Type B pancreatic cell (in vitro differentiated cells): ENCODE measurements around the gene SLC9B2. TPM values are rescaled to one million over a fixed set of nuclear protein-coding genes. Genes with fewer than 3 reads are reported as not detected.

Source experiments
- DNase-seq: peaks from one replicate; pipeline ENCODE4 v3.0.0; 2021; ENCODE audit warnings: mixed read lengths; ENCODE audit not compliant: unreplicated experiment; ENCODE audit errors: extremely low spot score
- H3K27ac Mint-ChIP-seq: 2 replicates; pipeline ENCODE4 v1.8.0; 2021; ENCODE audit warnings: mild to moderate bottlenecking, mixed read lengths
- H3K27me3 Mint-ChIP-seq: 2 replicates; pipeline ENCODE4 v1.8.0; 2021; ENCODE audit warnings: mixed read lengths
- H3K36me3 Mint-ChIP-seq: 2 replicates; pipeline ENCODE4 v1.8.0; 2021; ENCODE audit warnings: mixed read lengths
- H3K4me1 Mint-ChIP-seq: one replicate; pipeline ENCODE4 v1.8.0; 2021; ENCODE audit warnings: mixed read lengths; ENCODE audit not compliant: unreplicated experiment
- H3K4me3 Mint-ChIP-seq: 2 replicates; pipeline ENCODE4 v1.8.0; 2021; ENCODE audit warnings: mild to moderate bottlenecking, mixed read lengths
- H3K9me3 Mint-ChIP-seq: 2 replicates; pipeline ENCODE4 v1.8.0; 2021; ENCODE audit warnings: mixed read lengths
- total RNA-seq: library from RNA; stranded (reverse); gene quantifications from 2 replicates; pipeline ENCODE4 v1.2.1, GENCODE V29; 2021; ENCODE audit warnings: low replicate concordance
- TF ChIP-seq, protein P1 (sequence below): fragments of 200-600 bp; sonication (generic); conservative IDR thresholded peaks from 2 replicates; pipeline ENCODE4 v1.5.0; 2021; ENCODE audit warnings: antibody characterized with exemption, mild to moderate bottlenecking

The SLC9B2 gene
- total RNA-seq, 1 donor from 2014 or later: 12.9 TPM

GRCh38 chr4:103075894-103076746 lies 441 bp downstream of the SLC9B2 start:
- Mint-ChIP-seq H3K4me1 (peaks cover 5% of the 10 kb centered on the region), H3K36me3 (peaks cover 10% of the 10 kb centered on the region), H3K27ac (peak overlapping the region; percentile 90), H3K9me3 (no peaks in the 10 kb centered on the region), H3K27me3 (peaks cover 9% of the 10 kb centered on the region), H3K4me3 (peak overlapping the region; percentile 94)
- TF ChIP-seq, protein P1, sequence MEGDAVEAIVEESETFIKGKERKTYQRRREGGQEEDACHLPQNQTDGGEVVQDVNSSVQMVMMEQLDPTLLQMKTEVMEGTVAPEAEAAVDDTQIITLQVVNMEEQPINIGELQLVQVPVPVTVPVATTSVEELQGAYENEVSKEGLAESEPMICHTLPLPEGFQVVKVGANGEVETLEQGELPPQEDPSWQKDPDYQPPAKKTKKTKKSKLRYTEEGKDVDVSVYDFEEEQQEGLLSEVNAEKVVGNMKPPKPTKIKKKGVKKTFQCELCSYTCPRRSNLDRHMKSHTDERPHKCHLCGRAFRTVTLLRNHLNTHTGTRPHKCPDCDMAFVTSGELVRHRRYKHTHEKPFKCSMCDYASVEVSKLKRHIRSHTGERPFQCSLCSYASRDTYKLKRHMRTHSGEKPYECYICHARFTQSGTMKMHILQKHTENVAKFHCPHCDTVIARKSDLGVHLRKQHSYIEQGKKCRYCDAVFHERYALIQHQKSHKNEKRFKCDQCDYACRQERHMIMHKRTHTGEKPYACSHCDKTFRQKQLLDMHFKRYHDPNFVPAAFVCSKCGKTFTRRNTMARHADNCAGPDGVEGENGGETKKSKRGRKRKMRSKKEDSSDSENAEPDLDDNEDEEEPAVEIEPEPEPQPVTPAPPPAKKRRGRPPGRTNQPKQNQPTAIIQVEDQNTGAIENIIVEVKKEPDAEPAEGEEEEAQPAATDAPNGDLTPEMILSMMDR: peak; percentile 47
- DNase-seq: peak; percentile 75

- TF ChIP-seq, protein P1: no peak
- H3K9me3 Mint-ChIP-seq: no peaks in the 10 kb centered on the region
- no peak for DNase-seq
- peak overlapping the region; percentile 94 for H3K4me3 Mint-ChIP-seq
- peak overlapping the region; percentile 90 for H3K27ac Mint-ChIP-seq
- H3K4me1 Mint-ChIP-seq: peaks cover 5% of the 10 kb centered on the region
- peaks cover 9% of the 10 kb centered on the region for H3K27me3 Mint-ChIP-seq
- peaks cover 10% of the 10 kb centered on the region for H3K36me3 Mint-ChIP-seq
These were observed 1.1 kb downstream of the SLC9B2 start for GRCh38 chr4:103075435-103075893.

GRCh38 chr4:103074744-103075434 lies 1.7 kb downstream of the SLC9B2 start:
- TF ChIP-seq, protein P1: no peak
- peaks cover 5% of the 10 kb centered on the region for H3K4me1 Mint-ChIP-seq
- H3K9me3 Mint-ChIP-seq: no peaks in the 10 kb centered on the region
- H3K4me3 Mint-ChIP-seq: no peak overlapping the region
- H3K27me3 Mint-ChIP-seq: peaks cover 9% of the 10 kb centered on the region
- H3K27ac Mint-ChIP-seq: no peak overlapping the region
- no peak for DNase-seq
- peaks cover 10% of the 10 kb centered on the region for H3K36me3 Mint-ChIP-seq

- Mint-ChIP-seq H3K27ac (no peak overlapping the region), H3K9me3 (no peaks in the 10 kb centered on the region), H3K27me3 (peaks cover 9% of the 10 kb centered on the region), H3K36me3 (peaks cover 2% of the 10 kb centered on the region), H3K4me3 (no peak overlapping the region), H3K4me1 (peaks cover 5% of the 10 kb centered on the region)
- TF ChIP-seq, protein P1: no peak
- DNase-seq: no peak
These were observed 2.6 kb downstream of the SLC9B2 start for GRCh38 chr4:103073792-103074438.

DNA sequence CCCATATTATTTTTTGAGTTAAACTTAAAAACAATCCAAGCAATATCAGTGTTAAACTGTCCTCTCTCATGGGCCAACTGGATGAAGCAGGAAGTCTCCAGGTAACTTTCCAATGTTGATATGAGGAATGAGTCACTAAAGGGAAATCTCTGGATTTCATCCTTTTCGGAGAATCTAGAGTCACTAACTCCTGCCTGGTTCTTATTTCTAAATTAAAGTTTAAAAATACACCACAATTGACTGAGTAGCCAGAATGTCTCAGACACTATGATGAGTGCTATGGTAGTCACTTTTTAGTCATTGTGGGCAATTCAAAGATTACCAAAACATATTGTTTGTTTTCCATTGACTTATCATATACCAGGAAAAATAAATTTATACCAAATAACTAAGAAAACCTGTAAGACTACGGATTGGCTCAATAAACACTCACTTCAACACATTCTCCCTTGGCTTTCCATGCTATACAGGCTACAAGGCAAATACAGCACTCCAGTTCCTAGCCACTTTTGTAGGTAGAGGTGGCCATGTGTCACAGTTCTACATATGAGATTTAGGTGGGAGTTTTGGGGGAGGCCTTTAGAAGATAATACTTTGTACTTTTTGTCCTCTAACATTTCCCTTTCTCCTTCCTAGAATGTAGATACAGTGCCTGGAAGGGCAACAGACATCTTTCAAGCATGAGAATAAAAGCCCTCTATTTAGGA lies 8.6 kb downstream of the SLC9B2 start:
- Mint-ChIP-seq H3K4me3 (no peak overlapping the region), H3K27ac (no peak overlapping the region), H3K9me3 (no peaks in the 10 kb centered on the region), H3K4me1 (no peaks in the 10 kb centered on the region), H3K27me3 (no peaks in the 10 kb centered on the region), H3K36me3 (no peaks in the 10 kb centered on the region)
- DNase-seq: no peak
- TF ChIP-seq, protein P1: no peak
